BLaER1 (cell line): Measurements from ENCODE around the gene EGFL7.

Source experiments
- H3K27ac ChIP-seq: shearing (Covaris generic); formaldehyde crosslinking; 2 replicates; pipeline ENCODE4 v1.8.1; 2022
- H3K27me3 ChIP-seq: shearing (Covaris generic); formaldehyde crosslinking; 2 replicates; pipeline ENCODE4 v1.8.1; 2022
- H3K36me3 ChIP-seq: shearing (Covaris generic); formaldehyde crosslinking; 2 replicates; pipeline ENCODE4 v1.8.1; 2022
- H3K4me1 ChIP-seq: shearing (Covaris generic); formaldehyde crosslinking; 2 replicates; pipeline ENCODE4 v1.8.1; 2022
- H3K4me2 ChIP-seq: shearing (Covaris generic); formaldehyde crosslinking; 2 replicates; pipeline ENCODE4 v1.8.1; 2022
- H3K4me3 ChIP-seq: shearing (Covaris generic); formaldehyde crosslinking; 2 replicates; pipeline ENCODE4 v1.8.1; 2022
- H3K9ac ChIP-seq: shearing (Covaris generic); formaldehyde crosslinking; 2 replicates; pipeline ENCODE4 v1.8.1; 2022
- H3K9me3 ChIP-seq: shearing (Covaris generic); formaldehyde crosslinking; 2 replicates; pipeline ENCODE4 v1.8.1; 2022
- H4K20me1 ChIP-seq: shearing (Covaris generic); formaldehyde crosslinking; 2 replicates; pipeline ENCODE4 v1.8.1; 2022
- Cebpa-rat ChIP-seq: shearing (Covaris generic); IDR thresholded peaks from 2 replicates; pipeline ENCODE4 v1.8.1; 2022

The EGFL7 gene

DNA sequence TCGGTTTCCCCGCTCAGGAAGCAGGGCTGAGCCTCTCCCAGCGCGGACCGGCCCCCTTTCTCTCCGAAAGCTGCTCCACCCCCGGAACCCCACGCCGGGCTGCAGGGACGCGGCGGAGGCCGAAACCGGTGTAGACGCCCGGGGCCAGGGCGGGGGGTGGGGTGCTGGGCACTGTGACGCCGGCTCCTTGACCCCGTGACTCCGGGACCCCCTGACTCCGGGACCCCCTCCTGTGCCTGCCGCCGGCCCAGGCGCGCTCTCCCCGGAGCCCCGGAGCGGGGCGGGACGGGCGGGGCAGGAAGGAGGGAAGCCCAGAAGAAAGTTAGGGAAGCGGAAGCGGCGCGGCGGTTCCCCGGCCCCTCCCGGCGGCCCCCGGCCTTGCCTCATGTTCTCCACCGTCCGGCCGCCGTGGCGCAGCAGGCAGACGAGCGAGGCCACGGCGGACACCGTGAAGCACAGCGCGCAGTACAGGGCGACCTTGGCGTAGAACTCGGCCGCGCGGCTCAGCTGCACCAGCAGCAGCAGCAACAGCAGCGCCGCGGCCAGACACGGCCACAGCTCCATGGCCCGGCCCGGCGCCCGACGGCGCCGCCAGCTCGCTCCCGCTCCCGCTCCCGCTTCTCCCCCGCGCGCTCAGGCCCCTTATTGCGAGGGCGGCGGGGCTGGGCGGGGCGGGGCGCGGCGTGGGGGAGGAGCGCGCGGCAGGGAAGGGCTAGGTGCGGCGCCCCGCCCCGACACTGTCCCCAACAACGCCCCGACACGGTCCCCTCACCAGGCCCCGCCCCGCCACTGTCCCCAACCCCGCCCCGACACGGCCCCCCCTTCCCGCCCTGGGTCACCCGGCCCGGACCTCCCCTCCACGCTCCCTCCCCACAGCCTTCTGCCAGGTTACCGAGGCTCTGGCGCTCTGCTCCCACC is 24.3 kb downstream of the EGFL7 start, which contains the start of gene AGPAT2:
Gene AGPAT2 (minus strand): TSS at position 664 of the 918 bp plus-strand sequence. CDS start 100 bp downstream, at position 564.
- peaks cover 87% of the 10 kb centered on the region for H3K4me1 ChIP-seq
- H3K9ac ChIP-seq: peak within 1 kb of the TSS; percentile 93
- no peaks in the 10 kb centered on the region for H3K27me3 ChIP-seq
- no peaks in the 10 kb centered on the region for H3K9me3 ChIP-seq
- TF ChIP-seq Cebpa-rat: no peak
- H3K4me2 ChIP-seq: peak within 1 kb of the TSS; percentile 100
- peak within 1 kb of the TSS; percentile 94 for H3K27ac ChIP-seq
- peaks cover 44% of the 10 kb centered on the region for H4K20me1 ChIP-seq
- peak within 1 kb of the TSS; percentile 94 for H3K4me3 ChIP-seq
- H3K36me3 ChIP-seq: peaks cover 12% of the 10 kb centered on the region; the same call in 1 of the 2 replicates

DNA sequence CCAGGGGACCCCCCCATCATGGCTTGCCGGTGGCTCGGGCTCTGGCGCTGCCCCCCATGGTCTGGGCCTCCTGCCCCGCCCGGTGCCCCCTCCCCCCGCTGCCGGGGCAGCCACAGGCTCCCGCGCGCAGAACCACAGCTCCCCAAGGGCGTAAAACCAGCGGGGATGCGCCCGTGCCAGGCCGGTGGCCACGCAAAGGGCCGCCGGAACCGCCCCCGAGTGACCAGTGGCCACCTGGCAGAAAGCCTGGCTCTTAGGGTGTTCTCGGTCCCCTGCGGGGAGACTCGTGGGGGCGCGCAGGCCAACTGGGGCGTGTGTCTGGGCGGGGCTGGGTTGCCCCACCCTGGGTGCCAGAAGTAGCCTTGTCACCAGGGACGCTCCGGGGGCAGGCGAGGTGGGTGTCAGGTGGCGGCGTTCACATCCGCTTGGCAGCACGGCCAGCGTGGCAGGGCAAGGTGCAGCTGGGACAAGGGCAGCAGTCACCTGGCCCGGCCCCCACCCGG is 25.1 kb downstream of the EGFL7 start:
- Histone ChIP-seq H3K9ac (no peak overlapping the region), H3K4me3 (peak overlapping the region; percentile 41), H3K9me3 (no peaks in the 10 kb centered on the region), H3K36me3 (peaks cover 12% of the 10 kb centered on the region; the same call in 1 of the 2 replicates), H3K4me1 (peaks cover 81% of the 10 kb centered on the region), H3K4me2 (peak overlapping the region; percentile 85), H4K20me1 (peaks cover 36% of the 10 kb centered on the region), H3K27ac (peak overlapping the region; percentile 13; the same call in 1 of the 2 replicates), H3K27me3 (no peaks in the 10 kb centered on the region)
- no peak for TF ChIP-seq Cebpa-rat

DNA sequence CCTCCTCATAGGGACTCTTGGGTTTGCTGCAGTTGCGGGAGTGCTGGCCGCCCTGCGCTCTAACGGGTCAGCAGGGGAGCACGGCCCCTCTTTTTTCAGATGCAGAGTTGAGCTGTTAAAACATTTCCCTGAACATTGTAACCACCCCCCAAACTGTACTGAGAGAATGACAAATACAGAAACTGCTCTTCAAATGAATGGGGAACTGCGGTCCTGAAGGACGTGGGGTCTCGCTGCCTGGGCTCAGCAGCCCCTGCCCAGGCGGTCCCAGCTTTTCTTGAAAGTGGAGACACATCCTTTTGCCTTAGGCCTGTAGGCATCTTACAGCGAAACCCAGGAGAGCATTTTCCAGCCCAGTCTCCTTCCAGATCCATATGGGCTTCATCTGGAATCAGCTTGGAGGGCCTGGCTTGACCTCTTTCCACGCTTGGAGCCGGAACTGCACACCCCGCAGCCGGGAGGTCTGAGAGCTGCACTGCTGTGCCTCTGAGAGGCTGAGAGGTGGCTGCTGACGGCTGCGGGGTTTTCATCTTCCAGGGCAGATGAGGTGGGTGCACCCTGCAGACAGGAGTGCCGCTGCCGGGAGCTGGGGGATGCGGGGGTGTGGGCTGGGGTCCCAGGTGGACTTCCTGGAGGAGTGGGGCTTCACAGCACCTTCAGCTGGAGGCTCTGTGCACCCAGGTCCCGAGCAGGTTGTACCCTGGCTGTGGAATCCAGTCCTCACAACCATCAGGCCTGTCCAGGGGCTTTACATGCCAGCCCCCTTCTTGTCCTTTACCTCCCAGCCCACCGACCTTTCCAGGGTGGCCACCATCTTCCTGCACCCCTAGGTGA is 25.8 kb downstream of the EGFL7 start:
- H3K27ac ChIP-seq: peak overlapping the region; percentile 13; the same call in 1 of the 2 replicates
- no peaks in the 10 kb centered on the region for H3K9me3 ChIP-seq
- peaks cover 8% of the 10 kb centered on the region; the same call in 1 of the 2 replicates for H3K36me3 ChIP-seq
- H4K20me1 ChIP-seq: peaks cover 31% of the 10 kb centered on the region
- peaks cover 75% of the 10 kb centered on the region for H3K4me1 ChIP-seq
- no peak for TF ChIP-seq Cebpa-rat
- peak overlapping the region; percentile 85 for H3K4me2 ChIP-seq
- no peak overlapping the region for H3K9ac ChIP-seq
- H3K27me3 ChIP-seq: no peaks in the 10 kb centered on the region
- H3K4me3 ChIP-seq: no peak overlapping the region

DNA sequence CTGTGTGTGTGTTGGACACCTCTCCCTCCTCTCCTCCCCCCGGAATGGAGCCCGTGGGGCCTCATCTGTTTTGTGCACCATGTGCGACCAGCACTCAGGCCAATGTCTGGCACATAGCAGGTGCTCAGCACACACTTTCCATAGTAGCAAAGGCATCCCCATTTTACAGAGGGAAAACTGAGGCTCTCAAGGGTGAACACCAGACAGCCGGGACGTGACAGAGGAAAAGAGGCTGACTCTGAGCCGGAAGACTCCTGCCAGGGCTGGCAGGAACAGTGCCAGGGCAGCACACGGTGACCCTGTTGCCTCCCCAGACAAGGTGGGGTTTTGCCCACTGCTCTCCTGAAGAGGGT is 26.4 kb downstream of the EGFL7 start:
- Histone ChIP-seq H3K4me3 (no peak overlapping the region), H3K9me3 (no peaks in the 10 kb centered on the region), H3K4me1 (peaks cover 73% of the 10 kb centered on the region), H3K27me3 (no peaks in the 10 kb centered on the region), H3K4me2 (peak overlapping the region; percentile 28; the same call in 1 of the 2 replicates), H3K27ac (no peak overlapping the region), H4K20me1 (peaks cover 25% of the 10 kb centered on the region), H3K9ac (no peak overlapping the region), H3K36me3 (0 out of 2 replicates have a peak, but pooled peaks cover 4% of the 10 kb centered on the region)
- TF ChIP-seq Cebpa-rat: no peak

DNA sequence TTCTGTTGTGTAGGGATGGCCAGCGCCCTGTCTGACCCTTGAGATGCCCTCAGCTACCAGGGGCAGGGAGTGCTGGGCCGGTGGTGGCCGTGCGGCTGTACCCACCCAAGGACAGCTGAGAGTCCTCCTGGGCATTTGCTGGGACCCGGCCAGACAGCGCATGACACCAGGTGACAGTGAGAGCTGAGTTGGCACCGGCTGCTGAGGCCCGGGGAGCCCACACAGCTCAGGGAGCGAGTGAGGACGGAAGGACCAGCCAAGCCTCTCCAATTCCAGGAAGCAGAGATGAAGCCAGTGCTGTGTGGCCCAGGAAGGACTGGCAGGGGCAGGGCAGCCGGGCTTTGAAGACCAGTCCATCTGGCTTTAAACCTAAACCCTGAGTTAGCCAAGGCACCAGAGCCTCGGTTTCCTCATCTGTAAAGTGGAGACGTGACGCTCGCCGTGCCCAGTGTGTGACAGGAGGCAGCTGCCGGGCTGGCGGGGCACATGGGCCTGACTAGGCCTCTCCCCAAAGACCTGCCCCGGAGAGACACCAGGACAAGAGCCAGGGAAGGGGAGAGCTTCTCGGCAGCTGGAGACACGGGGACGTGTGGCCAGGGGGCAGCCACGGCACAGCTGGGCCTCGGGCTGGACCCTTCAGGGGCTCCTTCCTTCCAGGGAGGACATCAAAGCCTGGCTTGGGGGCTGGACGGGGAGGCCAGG is 27.5 kb downstream of the EGFL7 start:
- H4K20me1 ChIP-seq: peaks cover 13% of the 10 kb centered on the region
- no peaks in the 10 kb centered on the region for H3K27me3 ChIP-seq
- TF ChIP-seq Cebpa-rat: no peak
- H3K36me3 ChIP-seq: no peaks in the 10 kb centered on the region
- peak overlapping the region; percentile 21 for H3K27ac ChIP-seq
- no peak overlapping the region for H3K4me3 ChIP-seq
- peak overlapping the region; percentile 53 for H3K9ac ChIP-seq
- H3K4me1 ChIP-seq: peaks cover 72% of the 10 kb centered on the region
- H3K9me3 ChIP-seq: no peaks in the 10 kb centered on the region
- H3K4me2 ChIP-seq: peak overlapping the region; percentile 72

DNA sequence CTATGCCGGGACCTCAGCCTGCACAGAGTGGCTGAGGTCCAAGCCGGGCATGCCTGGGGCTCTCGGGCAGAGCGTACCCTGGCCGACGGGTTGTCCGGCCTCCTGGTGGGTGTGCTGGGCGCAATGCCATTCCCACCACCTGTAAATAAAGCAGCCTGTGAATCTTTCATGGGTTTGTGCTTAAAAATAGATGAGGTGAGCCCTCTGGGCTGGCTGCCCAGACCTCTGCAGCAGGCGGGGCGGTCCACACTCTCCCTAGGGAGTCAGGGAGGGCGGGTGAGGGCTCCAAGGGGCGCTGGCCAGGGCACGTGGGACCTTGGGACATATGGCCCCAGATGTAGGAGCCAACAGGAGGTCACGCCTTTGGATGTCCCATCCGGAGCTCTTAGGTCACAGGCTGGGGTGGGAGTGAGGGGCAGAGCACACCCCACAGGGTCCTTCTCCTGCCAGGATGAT is 28.1 kb downstream of the EGFL7 start:
- Histone ChIP-seq H3K36me3 (no peaks in the 10 kb centered on the region), H3K4me2 (peak overlapping the region; percentile 72), H3K9ac (peak overlapping the region; percentile 53), H3K9me3 (no peaks in the 10 kb centered on the region), H3K4me1 (peaks cover 72% of the 10 kb centered on the region), H3K4me3 (no peak overlapping the region), H3K27me3 (no peaks in the 10 kb centered on the region), H3K27ac (peak overlapping the region; percentile 21), H4K20me1 (peaks cover 7% of the 10 kb centered on the region)
- no peak for TF ChIP-seq Cebpa-rat

DNA sequence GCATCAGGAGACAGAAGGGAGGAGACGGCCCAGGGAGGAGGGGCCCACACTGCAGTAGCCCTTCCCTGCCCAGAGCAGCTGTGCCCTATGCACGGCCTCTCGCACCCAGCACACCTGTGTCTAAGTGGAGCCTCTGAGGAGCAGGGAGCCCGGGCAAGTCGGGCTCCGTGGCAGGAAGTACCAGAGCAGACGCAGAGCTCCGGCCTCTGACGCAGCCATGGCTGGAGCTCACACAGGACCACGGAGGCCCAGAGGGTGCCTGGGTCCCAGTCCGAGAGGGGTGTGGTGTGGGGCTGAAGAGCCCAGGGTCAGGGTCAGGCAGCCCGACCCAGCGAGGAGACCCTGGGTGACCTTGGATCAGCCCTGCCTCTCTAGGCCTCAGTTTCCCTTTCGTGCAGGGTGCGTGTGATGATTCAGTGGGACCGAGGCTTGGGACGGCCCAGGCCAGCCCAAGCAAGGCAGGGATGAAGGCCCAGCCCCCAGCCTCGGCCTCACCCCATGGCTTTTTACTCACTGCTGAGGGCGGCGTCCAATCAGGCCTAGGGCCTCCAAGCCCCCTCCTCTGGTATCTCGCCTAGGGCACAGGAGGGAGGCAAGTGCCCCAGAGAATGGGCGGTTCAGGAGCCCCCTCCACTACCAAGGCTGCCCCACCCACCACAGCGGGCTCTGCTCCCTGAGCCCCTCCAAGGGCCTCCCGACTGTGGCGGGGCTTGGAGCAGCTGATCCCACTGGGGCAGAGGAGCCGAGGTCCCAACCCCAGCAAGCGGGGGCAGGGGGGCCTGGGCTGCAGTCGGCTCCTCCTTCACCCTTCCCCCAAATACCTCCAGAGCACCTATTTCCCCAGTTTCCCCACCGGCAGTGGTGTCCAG is 28.8 kb downstream of the EGFL7 start:
- peaks cover under 1% of the 10 kb centered on the region; the same call in 1 of the 2 replicates for H4K20me1 ChIP-seq
- peaks cover 74% of the 10 kb centered on the region for H3K4me1 ChIP-seq
- peak overlapping the region; percentile 21; the same call in 1 of the 2 replicates for H3K27ac ChIP-seq
- no peak overlapping the region for H3K4me3 ChIP-seq
- H3K36me3 ChIP-seq: no peaks in the 10 kb centered on the region
- H3K9me3 ChIP-seq: no peaks in the 10 kb centered on the region
- H3K4me2 ChIP-seq: peak overlapping the region; percentile 72
- no peaks in the 10 kb centered on the region for H3K27me3 ChIP-seq
- no peak for TF ChIP-seq Cebpa-rat
- peak overlapping the region; percentile 25 for H3K9ac ChIP-seq
